GM21423 (cell line): ENCODE results near the gene ITGBL1.

ENCODE experiments used
- ATAC-seq: cut with Tn5 transposase; IDR thresholded peaks from one replicate; pipeline ENCODE4 v1.9.1; 2021; ENCODE audit warnings: mild to moderate bottlenecking, moderate library complexity; ENCODE audit not compliant: unreplicated experiment

The ITGBL1 gene

GRCh38 chr13:101451641-101452040 lies 834 bp upstream of the ITGBL1 start:
- ATAC-seq, result no peak

DNA sequence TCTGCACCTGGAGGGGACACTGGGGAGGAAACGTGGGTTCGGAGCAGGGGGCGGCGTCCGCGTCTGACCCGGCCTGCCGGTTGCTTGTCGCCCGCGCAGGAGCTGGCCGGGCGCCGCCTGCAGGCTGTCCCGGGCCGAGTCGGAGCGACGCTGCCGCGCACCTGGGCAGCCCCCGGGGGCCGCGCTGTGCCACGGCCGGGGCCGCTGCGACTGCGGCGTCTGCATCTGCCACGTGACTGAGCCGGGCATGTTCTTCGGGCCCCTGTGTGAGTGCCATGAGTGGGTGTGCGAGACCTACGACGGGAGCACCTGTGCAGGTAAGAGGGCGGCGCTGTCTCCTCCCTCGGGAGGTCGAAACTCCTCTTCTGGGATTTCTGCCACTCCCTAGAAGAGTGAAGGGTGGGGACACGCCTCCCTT lies 1.3 kb downstream of the ITGBL1 start:
- ATAC-seq, result no peak

- ATAC-seq, result no peak
These were observed 2.3 kb downstream of the ITGBL1 start for GRCh38 chr13:101454767-101455166.

DNA sequence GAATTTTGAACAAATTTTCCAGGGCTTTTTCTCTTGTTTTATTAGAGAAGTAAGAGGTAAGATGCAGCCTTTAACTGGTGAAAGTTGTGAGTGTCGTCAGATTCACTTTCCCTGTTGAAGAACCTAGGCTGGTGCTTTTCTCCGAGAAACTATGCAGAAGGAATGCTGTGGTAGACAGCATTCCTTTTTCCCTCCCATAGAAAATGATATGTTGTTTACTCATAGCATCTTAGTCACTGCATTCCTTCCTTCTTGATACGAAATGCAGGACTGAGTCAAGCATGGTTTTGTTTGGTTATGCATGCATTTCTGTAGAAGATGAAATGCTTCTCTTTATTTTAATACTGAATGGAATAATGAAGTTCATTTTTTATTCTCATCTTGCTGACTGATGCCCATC lies 3.4 kb downstream of the ITGBL1 start:
- ATAC-seq, result no peak

- ATAC-seq, result no peak
These were observed 4.7 kb downstream of the ITGBL1 start for GRCh38 chr13:101457176-101457575.

DNA sequence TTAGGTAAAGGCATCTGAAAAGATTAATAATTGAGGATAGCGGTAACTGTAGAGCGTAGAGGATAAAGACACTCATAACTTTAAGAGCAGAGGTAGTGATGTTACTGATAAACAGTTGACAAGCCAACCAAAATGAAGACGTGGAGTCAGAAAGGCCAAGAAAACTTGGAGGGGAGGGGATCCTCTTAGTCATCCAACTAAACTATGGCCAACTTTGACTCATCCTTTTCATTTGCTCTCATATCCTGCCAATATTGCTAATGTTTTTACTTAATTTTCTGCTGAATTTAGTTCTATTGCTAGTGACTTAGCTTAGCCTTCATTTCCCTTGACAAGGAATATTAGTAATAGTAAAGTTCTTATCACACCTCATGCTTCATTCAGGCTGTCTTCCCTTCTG lies 13.4 kb downstream of the ITGBL1 start:
- no peak for ATAC-seq

DNA sequence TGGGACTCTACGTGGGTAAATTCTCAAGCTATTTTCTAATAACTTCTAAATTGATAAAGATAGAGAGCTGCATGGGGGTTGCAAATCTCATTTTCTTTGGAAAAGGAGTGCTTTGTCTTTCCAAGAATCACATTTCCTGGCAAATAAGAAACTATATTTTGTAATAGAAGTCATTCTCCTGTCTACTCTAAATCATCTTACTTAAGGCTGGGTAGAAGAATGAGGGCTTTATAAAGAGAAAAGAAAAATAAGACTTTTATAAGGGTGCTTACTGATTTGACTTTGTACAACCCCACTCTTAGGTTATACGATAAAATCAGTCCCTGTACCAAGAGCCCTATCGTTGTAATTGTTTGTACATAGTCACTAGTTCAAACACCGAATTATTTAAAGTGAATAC lies 14.9 kb downstream of the ITGBL1 start:
- no peak for ATAC-seq

GRCh38 chr13:101473458-101473857 lies 21.0 kb downstream of the ITGBL1 start:
- no peak for ATAC-seq

GRCh38 chr13:101474419-101474957 lies 22.0 kb downstream of the ITGBL1 start:
- ATAC-seq, result no peak

DNA sequence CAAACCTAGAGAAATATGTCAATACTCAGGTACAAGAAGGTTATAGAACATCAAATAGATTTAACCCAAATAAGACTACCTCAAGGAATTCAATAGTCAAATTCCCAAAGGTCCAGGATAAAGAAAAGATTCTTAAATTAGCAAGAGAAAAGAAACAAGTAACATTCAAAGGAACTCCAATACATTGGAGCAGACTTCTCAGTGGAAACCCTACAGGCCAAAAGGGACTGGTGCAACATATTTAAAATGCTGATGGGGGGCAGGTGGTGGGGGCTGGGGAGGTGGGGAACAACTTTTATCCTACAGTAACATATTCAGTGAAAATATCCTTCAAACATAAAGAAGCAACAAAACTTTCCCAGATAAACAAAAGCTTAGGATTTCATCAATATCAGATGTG lies 23.1 kb downstream of the ITGBL1 start:
- no peak for ATAC-seq

DNA sequence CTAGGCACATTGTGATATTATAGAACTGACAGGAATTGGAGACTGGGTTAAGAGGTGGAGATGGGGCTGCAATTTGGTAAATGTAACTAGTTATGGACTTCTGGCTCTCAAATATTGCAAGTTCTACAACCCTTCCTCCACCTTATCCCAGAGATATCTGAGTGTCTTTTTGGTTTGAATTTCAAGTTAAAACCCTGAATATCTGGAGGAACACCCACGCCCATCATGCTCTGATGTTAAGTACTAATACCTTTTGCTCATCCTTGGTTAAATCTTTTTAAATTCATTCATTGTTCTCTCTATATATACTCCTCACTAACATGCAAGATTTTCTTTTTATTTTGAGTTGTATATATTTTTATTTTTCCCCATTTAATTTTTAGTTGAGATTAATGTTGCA lies 28.9 kb downstream of the ITGBL1 start:
- ATAC-seq, result no peak

DNA sequence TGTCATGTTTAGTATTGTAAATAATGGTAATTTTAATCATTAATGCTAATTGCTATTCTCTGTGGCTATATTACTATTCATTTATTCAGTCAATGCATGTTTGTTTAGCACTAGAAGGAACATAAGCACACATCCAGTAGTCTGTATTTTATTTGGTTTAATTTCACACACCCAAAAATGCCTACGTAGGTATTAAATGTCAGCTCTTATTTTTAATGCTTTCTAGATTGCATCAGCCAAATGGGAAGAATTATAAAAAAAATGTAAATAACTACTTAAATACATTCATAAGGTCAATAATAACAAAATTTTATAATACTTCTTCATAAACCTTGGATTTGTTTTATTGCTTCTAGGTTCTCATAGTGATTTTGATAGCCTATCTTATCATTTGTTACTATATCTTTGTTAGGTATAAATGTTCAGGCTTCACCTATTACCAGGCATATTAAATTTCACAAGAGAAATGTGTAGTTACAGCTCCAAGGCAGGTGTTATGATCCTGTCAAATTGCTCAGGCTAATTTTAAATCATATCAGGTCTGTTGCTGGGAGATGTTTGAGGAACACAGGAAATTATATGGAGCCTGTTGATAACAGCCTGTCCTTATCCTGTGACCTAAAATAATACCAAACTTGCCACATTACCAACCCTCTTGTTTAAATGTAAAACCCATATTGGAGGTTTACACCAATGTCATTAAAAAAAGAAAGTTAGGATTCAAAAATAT lies 34.4 kb downstream of the ITGBL1 start:
- no peak for ATAC-seq

GRCh38 chr13:101487438-101487830 lies 35.0 kb downstream of the ITGBL1 start:
- ATAC-seq, result no peak

DNA sequence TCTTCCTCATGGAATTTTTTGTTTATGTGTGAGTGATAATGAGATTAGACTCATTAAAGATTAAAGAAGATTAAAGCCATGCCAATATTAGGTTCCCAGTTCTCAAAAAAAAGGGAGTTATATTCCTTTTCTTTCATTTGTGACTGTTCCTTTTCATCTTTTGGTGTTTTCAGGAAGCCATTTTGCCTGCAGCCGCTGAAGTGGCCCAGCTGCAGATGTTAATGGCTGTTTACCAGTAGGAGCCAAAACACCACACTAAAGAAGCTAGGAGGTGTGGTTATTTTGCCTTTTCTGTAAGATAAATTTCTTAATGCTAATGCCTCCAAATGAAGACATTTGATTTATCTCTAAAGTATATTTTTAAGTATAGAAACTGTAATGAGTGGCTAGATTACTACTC lies 36.3 kb downstream of the ITGBL1 start:
- ATAC-seq, result no peak

DNA sequence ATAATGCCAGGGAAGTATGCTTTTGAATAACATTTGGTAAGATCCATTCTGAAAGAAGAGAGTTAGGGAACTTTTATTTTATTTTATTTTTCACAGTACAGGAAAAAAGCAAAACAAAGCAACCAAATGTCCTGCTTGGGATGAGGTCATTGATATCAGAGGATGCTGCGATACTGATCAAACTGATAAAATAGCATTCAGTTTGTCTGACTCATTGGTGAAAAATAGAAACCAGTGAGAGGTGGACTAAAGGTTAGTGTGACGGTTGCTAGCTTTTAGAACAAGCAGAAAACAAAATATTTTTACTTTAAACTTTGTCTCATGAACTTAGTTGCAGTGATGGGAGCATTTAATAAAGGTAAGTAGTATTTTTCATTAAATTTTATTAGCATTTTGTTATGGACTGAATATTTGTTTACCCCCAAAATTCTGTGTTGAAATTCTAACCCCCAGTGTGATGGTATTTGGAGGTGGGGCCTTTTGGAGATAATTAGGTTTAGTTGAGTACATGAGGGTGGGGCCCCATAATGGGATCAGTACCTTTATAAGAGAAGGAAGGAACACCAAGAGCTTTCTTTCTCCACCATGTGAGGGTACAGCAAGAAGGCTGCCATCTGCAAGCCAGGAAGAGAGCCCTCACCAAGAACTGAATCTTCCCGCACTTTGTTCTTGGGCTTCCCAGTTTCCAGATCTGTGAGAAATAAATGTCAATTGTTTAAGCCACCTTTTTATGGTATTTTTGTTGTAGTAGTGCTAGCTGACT lies 37.3 kb downstream of the ITGBL1 start:
- ATAC-seq, result no peak

- ATAC-seq, result no peak
These were observed 38.0 kb downstream of the ITGBL1 start for GRCh38 chr13:101490406-101491015.

GRCh38 chr13:101492251-101492910 lies 39.9 kb downstream of the ITGBL1 start:
- ATAC-seq, result no peak

GRCh38 chr13:101493541-101493940 lies 41.1 kb downstream of the ITGBL1 start:
- ATAC-seq, result no peak

DNA sequence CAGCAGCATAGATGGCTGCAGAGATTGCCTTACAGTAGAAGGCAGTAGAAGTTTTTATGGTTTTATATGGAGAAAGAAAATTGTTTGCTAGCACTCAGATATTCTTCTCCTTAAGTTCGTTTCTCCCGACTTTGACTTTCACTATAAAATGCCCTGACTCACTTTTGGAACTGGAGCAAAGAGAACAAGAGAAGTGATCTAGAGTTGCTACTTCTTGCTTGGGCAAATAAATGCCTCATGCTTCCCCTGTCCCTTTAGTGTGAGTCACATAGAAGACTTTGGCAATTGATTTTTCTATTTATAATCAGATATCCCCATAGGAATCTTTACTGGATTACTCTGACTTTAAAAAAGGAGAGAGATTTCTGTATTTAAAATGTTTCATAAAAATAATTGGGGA lies 46.9 kb downstream of the ITGBL1 start:
- ATAC-seq, result no peak

GRCh38 chr13:101502618-101503017 lies 50.1 kb downstream of the ITGBL1 start:
- ATAC-seq, result no peak

- no peak for ATAC-seq
These were observed 58.7 kb downstream of the ITGBL1 start for GRCh38 chr13:101511161-101511560.
